HTR-8/SVneo (cell line): ENCODE results near the gene PRSS53.

ENCODE experiments used
- DNase-seq: peaks from one replicate; pipeline ENCODE4 v3.0.0; 2011; ENCODE audit warnings: low spot score, mixed read lengths; ENCODE audit not compliant: insufficient read length
- FAIRE-seq: peaks from 2 replicates; lab custom pipeline; 2011; peaks lifted over from hg19 to GRCh38; lab: Jason Lieb, UNC

The PRSS53 gene

GRCh38 chr16:31099860-31100638 is 11.3 kb upstream of the PRSS53 start:
- no peak for DNase-seq
- no peak for FAIRE-seq

DNA sequence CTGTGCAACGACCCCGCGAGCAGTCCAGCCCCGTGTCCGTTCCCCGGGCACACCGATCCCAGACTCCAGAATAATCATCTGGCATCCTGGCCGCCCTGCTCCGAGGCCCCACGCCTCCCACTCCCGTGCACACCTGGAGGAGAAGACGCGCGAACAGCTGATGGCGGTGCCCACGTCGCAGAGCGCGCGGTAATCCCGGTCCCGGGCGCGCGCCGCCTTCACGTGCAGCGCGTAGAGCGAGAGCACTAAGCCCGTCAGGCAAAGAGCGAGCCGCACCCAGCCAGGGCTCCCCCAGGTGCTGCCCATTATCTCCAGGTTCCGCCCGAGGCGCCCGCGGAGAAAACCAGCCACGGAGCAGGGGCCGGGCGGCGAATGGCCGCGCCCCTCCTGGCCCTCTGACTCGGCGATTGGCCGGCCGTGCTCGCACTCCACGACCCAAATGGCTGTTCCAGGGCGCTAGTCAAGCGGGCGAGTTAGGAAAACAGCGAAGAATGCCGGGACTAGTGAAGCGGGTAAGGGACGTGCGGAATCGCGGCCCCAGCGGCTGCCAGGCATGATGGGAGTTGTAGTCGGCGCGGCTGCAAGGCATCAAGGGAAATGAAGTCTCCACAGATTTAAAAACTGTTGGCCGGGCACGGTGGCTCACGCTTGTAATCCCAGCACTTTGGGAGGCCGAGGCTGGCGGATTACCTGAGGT is 5.8 kb upstream of the PRSS53 start, which contains the start of gene VKORC1:
Gene VKORC1 (minus strand): TSS at position 374 of the 697 bp plus-strand sequence. CDS start 68 bp downstream, at position 306.
- FAIRE-seq, result peak; percentile 90
- DNase-seq, result peak; percentile 98

DNA sequence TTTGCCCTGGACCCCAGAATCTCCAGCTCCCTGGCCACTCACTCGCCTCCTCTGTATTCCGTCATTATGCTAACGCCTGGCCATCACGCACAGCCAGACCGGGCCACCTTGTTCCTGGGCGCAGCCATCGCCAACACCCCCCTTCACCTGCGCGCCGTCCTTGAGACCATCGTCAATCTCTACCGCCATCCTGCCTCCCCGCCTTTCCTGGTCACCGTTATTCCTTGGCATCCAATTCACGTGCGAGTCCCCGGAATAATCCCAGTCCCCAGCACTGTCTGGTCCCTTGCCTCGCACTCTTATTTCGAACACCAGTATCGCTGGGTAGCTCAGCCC is 5.3 kb upstream of the PRSS53 start:
- FAIRE-seq (no peak), DNase-seq (no peak)

DNA sequence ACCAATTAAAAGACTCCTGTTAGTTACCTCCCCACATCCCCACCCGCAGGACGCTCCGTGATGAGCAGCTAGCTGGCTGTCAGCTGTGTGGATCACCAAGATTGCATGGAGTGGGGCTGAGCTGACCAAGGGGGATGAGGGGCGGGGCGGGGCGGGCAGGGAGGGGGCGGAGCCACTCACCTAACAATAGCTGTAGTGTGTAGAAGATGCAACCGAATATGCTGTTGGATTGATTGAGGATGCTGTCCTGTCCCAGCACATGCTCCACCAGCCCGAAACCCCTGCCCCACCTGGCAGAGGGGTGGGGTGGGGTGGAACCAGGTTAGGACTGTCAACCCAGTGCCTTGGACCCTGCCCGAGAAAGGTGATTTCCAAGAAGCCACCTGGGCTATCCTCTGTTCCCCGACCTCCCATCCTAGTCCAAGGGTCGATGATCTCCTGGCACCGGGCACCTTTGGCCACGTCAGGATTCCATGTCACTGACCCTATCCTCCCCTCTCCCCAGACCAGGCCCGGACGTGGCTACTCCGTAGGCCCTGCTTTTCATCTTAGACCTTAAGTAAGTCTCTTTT is 4.5 kb upstream of the PRSS53 start:
- FAIRE-seq (peak; percentile 33), DNase-seq (peak; percentile 68)

DNA sequence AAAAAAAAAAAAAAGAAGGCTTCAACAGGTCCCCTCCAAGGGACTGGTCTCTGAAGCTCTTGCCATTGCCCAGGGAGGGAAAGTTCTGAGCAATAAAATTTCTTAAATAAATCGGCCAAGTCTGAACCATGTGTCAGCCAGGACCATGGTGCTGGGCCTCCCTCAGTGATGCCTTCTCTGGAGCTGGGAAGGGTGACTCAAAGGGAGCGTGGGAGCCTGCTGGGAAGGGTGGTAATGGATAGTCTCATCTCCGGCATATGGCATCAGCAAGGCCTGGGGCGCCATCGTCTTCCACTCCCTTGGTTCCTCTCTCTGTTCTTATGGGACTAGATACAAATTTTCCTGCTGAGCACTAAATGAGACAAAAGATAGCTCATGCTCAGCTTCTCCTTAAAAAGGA is 3.6 kb upstream of the PRSS53 start:
- DNase-seq (no peak), FAIRE-seq (no peak)

DNA sequence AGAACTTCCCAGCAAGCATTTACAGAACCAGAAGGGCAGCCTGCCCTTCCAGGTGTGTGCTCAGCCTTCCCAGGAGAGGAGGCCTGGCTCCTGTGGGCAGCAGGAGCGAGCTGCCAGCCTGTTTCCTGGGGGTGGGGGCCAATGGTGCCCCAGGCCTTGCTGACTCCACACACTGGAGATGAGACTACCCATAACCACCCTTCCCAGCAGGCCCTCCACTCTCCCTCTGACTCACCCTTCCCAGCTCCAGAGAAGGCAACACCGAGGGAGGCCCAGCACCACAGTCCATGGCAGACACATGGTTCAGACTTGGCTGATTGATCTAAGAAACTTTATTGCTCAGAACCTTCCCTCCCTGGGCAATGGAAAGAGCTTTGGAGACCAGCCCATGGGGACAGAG is 1.8 kb upstream of the PRSS53 start:
- DNase-seq (no peak), FAIRE-seq (no peak)

DNA sequence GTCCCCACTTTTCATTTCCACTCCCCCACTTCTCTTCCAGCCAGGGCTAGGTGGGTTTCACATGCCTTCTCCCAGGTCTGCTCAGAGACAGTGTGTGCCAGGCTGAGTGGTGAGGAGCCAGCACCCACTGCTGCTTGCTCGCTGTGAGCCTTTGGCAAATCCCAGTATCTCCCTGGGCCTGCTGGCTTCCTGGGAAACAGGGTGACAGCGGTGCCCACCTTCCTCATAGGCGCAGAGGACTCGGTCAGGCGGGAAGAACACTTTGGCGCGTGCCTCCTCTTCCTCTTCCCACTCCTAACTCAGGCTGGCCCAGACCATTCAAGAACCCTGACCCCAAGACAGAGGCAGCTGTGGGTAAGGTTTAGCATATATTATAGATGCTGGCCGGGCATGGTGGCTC is 456 bp upstream of the PRSS53 start:
- no peak for DNase-seq
- no peak for FAIRE-seq

DNA sequence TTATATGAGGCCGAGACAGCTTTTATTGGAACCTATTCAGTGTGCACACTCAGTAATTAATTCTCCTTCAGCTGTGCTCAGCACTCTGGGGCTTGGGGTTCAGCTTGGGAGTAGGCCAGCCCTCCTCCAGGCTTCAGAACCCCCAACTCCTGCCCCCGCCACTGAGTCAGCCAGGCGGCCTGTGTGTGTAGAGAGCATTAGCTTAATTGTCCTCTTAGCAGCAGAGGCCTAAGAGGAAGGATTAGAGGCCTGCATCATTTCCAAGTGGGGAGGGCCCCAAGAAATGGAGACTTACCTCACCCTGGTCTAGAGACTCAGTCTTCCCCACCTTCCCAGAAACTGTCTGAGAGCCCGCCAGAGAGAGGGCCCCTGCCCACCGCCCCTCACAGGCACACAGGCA is 772 bp downstream of the PRSS53 start:
- FAIRE-seq, result no peak
- DNase-seq, result no peak

- DNase-seq (no peak), FAIRE-seq (no peak)
Observed at GRCh38 chr16:31087481-31087880, 1.3 kb downstream of the PRSS53 start.

DNA sequence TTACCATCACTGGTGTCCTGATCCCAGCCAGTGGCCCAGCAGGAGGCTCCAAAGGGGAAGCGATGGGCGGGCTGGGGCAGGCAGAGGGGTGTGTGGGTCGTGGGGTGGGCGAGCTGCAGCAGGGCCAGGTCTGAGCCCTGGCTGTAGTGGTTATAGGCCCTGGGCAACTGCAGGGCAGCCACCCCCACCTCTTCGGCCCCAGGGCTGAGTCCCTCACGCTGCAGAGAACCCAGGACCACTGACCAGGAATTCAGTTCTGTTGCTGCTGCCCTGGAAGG is 2.2 kb downstream of the PRSS53 start:
- DNase-seq (no peak), FAIRE-seq (no peak)

DNA sequence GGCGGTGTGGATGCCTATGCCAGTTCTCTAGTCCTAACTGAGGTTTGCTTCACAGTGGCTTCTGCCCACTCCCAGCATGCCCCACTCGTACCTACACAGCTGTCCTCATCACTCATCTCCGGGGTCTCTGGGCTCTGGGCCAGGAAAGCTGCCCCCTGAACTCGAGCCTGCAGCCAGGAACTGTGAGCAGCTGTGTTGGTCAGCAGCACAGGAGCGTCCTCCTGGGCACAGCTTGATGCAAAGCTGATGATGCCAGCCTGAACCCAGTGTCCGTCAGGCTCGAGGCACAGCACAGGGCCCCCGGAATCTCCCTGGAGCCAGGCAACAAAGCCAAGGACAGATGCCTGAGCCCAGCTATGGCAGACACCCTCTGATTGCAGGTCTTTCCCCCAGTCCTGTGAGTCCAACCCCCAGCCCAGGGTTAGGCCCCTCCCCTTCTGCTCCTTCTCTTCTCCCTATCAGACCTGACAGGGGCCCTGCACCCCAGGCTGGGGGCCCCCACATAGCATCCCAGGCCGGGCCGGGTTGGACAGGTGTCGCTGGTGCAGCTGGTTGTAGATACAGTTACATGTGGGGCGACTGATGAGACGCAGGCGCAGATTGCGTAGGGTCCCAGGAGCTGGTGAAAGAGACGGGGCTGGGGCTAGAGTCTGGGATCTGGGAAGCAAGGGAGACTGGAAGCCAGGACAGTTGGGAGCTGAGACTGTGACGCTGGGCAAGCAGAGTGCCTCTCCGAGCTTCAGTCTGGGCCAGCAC is 2.7 kb downstream of the PRSS53 start:
- FAIRE-seq, result no peak
- DNase-seq, result no peak

DNA sequence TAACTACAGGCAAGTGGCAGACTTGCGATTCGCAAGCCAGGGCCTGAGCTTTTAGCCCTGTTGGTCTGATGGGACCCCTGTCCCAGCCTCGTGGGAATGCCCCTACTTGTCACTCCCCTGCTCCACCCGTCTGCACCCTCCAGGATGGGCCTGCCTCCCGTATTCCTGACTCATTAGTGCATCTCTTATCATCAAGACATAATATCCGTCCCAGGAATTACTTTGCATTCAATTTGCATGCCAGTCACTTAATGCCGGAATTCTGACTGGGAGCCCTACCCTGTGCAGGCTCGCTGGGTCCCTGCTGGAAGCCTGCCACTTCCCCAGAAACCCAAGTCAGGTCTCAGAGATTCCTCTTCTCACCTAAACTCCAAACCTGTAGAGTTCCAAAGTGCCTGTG is 3.3 kb downstream of the PRSS53 start:
- DNase-seq (no peak), FAIRE-seq (no peak)

- FAIRE-seq (no peak), DNase-seq (no peak)
Observed at GRCh38 chr16:31084584-31085302, 4.0 kb downstream of the PRSS53 start.

DNA sequence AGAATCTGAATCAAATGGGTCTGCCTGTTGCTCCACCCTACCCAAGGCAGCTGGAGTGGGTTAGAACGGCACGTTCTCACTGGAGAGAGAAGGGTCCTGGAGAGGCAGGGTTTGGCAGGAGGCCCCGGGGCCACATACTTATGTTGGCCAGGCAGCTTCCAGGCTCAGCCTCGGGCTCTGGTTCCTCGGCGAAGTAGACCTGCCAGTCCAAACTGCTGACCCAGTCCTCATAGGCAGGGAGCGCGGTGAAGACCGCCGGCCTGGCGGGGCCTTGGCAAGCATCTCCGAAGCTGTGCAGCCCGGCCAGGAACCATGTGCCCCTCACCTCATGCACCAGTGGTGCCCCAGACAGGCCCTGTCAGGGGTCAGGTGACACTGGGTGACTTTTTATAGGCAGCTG is 4.8 kb downstream of the PRSS53 start:
- FAIRE-seq (no peak), DNase-seq (no peak)

- DNase-seq (no peak), FAIRE-seq (no peak)
Observed at GRCh38 chr16:31083556-31083955, 5.2 kb downstream of the PRSS53 start.

GRCh38 chr16:31083081-31083480 is 5.7 kb downstream of the PRSS53 start:
- FAIRE-seq, result no peak
- DNase-seq, result no peak

- FAIRE-seq (no peak), DNase-seq (no peak)
Observed at GRCh38 chr16:31082368-31083045, 6.2 kb downstream of the PRSS53 start.

DNA sequence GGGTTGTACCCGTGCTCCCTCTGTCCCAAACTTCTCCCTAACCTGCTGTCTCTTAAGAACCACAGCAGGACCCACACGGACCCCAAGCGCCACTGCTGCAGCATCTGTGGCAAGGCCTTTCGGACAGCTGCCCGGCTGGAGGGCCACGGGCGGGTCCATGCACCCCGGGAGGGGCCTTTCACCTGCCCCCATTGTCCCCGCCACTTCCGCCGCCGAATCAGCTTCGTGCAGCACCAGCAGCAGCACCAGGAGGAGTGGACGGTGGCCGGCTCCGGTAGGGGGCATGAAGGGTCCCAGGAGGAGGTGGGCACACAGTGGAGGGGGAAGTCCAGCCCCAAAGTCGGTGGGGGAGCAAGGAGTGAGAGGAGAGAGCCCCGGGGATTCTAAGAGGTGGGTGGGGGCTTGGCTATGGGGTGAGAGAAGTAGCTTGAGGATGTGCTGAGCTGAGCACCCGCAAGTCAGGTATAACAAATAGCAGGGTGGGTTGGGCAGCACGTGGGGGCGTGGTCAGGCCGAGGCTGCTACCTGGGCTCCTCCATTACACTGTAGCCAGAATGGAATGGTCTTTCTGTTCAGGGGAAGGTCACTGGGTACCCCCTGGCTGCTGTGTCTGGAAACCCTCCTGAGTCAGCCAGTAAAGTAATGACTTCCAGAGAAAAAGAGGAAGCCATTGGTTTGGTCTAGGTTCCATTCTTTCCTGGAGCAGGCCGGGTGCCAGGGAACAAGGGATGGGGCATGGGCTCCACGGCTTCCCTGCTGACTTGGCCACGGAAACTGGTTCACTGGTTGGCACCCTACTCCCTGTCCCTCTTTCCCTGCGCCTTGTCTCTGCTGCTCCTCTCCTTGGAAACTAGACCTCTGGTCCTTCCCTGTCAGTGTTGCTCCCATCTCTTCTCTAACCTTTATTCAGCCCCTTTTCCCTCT is 7.1 kb downstream of the PRSS53 start:
- DNase-seq, result no peak

More for the DNA sequence above, 7.1 kb downstream of the PRSS53 start:
- FAIRE-seq, result no peak
